ENCODE data around the gene SALL1. TPM values are rescaled to one million over a fixed set of nuclear protein-coding genes. Genes with fewer than 3 reads are reported as not detected.

Gene SALL1
- total and polyA plus RNA-seq, 7 donors = not detected

DNA sequence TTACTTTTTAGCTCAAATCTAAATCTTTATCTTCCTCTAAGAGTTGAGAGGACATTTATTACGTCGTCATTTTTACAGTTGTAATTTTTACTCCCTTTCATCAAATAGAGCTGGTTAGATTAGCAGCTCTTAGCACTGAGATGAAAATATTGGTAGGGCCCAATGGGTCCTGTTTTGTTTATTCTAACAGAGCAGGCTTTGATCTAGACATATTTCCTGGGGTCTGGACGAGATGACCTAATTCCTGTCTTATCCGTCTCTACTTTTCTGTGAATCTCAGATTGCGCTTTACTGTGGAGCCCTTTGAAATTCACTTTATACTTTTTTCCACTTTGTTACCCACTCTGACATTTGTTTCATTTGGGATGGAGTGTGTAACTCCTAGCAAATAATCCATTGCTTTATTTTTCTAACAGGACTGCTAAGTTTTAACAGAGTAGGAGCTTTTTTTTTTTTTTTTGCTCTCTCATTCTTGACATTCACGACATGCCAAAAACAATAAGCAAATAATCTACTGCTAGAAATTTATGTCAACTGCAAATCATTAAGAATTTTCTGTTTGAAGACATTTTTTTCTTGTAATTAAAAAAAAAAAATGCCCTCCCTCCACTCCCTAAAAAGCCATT is 18.5 kb downstream of the SALL1 start:
- H3K27me3 ChIP-seq (ENCODE audit: insufficient read depth in 3 of 3, low read length in 2 of 3) = peaks cover 3 to 35% (median 17%) of the 10 kb centered on the region in 3 donors
- 60 to 66% (median 65%) methylated on average over 6 of the region's 6 CpGs for WGBS, 3 donors
- DNase-seq = no peak
- no peak overlapping the region for H3K4me3 ChIP-seq
- no peak for ATAC-seq
- H3K9me3 ChIP-seq = no peaks in the 10 kb centered on the region
- H3K36me3 ChIP-seq (ENCODE audit: insufficient read depth in 1 of 2, low read depth in 1 of 2) = no peaks in the 10 kb centered on the region
- H3K27ac ChIP-seq = no peak overlapping the region
- intact Hi-C loops (cut with DNase I) = no loop called here
- TF ChIP-seq, protein P1, sequence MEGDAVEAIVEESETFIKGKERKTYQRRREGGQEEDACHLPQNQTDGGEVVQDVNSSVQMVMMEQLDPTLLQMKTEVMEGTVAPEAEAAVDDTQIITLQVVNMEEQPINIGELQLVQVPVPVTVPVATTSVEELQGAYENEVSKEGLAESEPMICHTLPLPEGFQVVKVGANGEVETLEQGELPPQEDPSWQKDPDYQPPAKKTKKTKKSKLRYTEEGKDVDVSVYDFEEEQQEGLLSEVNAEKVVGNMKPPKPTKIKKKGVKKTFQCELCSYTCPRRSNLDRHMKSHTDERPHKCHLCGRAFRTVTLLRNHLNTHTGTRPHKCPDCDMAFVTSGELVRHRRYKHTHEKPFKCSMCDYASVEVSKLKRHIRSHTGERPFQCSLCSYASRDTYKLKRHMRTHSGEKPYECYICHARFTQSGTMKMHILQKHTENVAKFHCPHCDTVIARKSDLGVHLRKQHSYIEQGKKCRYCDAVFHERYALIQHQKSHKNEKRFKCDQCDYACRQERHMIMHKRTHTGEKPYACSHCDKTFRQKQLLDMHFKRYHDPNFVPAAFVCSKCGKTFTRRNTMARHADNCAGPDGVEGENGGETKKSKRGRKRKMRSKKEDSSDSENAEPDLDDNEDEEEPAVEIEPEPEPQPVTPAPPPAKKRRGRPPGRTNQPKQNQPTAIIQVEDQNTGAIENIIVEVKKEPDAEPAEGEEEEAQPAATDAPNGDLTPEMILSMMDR (IDR thresholded peaks at IDR 0.05) = no peak
- H3K4me1 ChIP-seq = no peaks in the 10 kb centered on the region

DNA sequence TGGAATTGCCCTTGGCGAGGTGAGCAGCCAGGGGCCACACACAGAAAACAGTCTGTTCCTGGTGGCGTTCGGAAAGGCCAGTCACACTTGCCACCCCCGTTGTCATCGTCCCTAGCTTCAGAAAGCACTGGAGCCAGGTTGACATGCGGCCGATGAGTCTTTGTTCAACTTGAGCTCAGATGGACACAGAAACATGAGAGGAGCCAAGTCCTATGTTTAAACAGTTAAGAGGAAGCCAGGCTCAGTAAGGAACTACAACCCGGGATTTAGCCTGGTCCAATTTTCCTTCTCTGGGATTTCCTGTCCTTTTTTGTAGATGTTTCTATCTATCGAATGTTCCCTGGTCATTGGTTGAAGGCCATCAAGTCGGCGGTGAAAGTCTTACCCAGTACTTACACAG is 19.5 kb downstream of the SALL1 start:
- no peak for ATAC-seq
- intact Hi-C loops (cut with DNase I) = no loop called here

DNA sequence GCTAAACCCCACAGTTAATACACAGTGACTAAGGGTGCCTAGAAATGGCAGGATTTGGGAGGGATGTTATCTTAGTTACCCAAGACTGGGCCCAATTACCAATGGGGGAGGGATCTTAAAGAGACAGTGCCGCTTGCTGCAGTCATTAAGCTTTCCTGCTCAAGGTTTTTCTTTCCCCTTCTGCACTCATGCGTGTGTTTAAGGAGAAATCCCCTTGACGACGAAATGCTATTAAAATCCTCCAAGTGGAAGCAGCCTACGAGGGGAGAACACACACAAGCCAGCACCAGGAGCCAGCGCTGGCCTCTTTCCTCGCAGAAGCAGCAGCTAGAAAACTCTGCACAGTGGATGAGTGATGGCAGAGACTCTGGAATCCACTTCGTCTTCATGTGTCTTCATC is 22.0 kb downstream of the SALL1 start:
- no peak for DNase-seq
- no peaks in the 10 kb centered on the region for H3K9me3 ChIP-seq
- ATAC-seq = no peak
- TF ChIP-seq, protein P1 (IDR thresholded peaks at IDR 0.05) = no peak
- no peaks in the 10 kb centered on the region for H3K4me1 ChIP-seq
- no peaks in the 10 kb centered on the region for H3K36me3 ChIP-seq (ENCODE audit: insufficient read depth in 1 of 2, low read depth in 1 of 2)
- H3K27ac ChIP-seq = no peak overlapping the region
- no peak overlapping the region for H3K4me3 ChIP-seq
- intact Hi-C loops (cut with DNase I) = no loop called here
- 26 to 40% (median 30%) methylated on average over 8 of the region's 8 CpGs for WGBS, 3 donors
- H3K27me3 ChIP-seq (ENCODE audit: insufficient read depth in 3 of 3, low read length in 2 of 3) = peaks cover 0 to 17% (median 9%) of the 10 kb centered on the region in 3 donors

More for the DNA sequence above, 19.5 kb downstream of the SALL1 start:
- WGBS, 3 donors = 80 to 82% (median 81%) methylated on average over 11 of the region's 11 CpGs
- Histone ChIP-seq H3K36me3 (ENCODE audit: insufficient read depth in 1 of 2, low read depth in 1 of 2) (no peaks in the 10 kb centered on the region), H3K4me1 (no peaks in the 10 kb centered on the region), H3K4me3 (no peak overlapping the region), H3K27ac (no peak overlapping the region), H3K9me3 (no peaks in the 10 kb centered on the region), H3K27me3 (ENCODE audit: insufficient read depth in 3 of 3, low read length in 2 of 3) (peaks cover 3 to 38% (median 17%) of the 10 kb centered on the region in 3 donors)
- no peak for DNase-seq
- TF ChIP-seq, protein P1 (IDR thresholded peaks at IDR 0.05) = no peak

DNA sequence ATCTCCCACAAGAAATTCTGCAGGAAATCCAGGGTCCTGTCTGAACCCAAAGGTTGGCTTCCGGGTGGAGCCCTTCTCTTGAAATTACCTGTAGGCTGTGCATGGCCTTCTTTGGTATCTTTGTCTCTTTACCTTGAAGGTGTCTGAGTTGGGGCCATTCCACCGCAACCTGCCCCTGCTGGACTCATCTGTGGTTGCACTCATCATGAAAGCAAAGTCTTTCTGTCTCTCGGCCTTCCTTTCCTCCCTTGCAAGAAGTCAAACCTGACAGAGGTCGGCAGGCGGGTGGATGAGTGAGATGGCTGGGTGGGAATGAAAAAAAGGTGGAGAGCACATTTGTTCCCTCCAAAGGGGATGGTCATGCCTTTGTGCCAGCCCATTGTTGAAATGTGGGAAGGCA is 25.1 kb downstream of the SALL1 start:
- Histone ChIP-seq H3K27ac (no peak overlapping the region), H3K4me1 (no peaks in the 10 kb centered on the region), H3K36me3 (ENCODE audit: insufficient read depth in 1 of 2, low read depth in 1 of 2) (no peaks in the 10 kb centered on the region), H3K9me3 (no peaks in the 10 kb centered on the region), H3K27me3 (ENCODE audit: insufficient read depth in 3 of 3, low read length in 2 of 3) (peaks cover 0 to 3% (median under 1%) of the 10 kb centered on the region in 3 donors), H3K4me3 (no peak overlapping the region)
- TF ChIP-seq, protein P1 (IDR thresholded peaks at IDR 0.05) = no peak
- 47 to 65% (median 51%) methylated on average over 5 of the region's 5 CpGs for WGBS, 3 donors
- ATAC-seq = no peak
- DNase-seq = no peak
- intact Hi-C loops (cut with DNase I) = no loop called here

DNA sequence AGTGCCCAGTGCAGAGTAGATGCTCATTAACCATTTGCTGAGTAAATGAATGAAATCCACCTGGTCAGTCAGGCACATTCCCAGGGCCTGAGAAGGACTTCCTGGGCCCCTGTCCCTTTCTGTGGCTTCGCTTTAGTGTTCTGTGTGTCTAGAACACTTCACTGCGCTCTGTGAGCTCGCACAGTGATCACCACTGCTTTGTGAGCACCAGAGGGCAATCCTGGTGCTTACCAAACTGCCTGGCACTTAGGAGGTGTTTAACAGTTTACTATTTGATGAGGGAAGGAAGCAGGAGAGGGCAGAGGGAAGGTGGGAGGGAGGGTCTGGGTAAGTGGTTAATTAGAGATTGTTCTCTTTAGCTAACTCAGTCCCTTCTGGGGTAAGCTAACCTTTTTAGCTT is 26.2 kb downstream of the SALL1 start:
- H3K36me3 ChIP-seq (ENCODE audit: insufficient read depth in 1 of 2, low read depth in 1 of 2) = no peaks in the 10 kb centered on the region
- WGBS, 3 donors = 61 to 98% (median 92%) methylated on average over 3 of the region's 3 CpGs
- TF ChIP-seq, protein P1 (IDR thresholded peaks at IDR 0.05) = no peak
- DNase-seq (no peak), ATAC-seq (no peak)
- no peak overlapping the region for H3K4me3 ChIP-seq
- no peak overlapping the region for H3K27ac ChIP-seq
- H3K9me3 ChIP-seq = no peaks in the 10 kb centered on the region
- peaks cover 0 to 5% (median 3%) of the 10 kb centered on the region in 3 donors for H3K27me3 ChIP-seq (ENCODE audit: insufficient read depth in 3 of 3, low read length in 2 of 3)
- intact Hi-C loops (cut with DNase I) = no loop called here
- H3K4me1 ChIP-seq = no peaks in the 10 kb centered on the region
